ENCODE measurements around the gene POFUT2.

DNA sequence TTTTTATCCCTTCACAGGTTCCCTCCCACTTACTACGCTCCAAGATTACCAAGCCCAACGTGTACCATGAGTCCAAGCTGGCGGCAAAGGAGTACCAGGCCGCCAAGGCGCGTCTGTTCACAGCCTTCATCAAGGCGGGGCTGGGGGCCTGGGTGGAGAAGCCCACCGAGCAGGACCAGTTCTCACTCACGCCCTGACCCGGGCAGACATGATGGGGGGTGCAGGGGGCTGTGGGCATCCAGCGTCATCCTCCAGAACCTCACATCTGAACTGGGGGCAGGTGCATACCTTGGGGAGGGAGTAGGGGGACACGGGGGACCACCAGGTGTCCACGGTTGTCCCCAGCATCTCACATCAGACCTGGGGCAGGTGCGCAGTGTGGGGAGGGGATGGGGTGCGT lies 65.7 kb downstream of the POFUT2 start:
- no peak for TF ChIP-seq CTCF (IDR thresholded peaks at IDR 0.05)
- no peak for TF ChIP-seq POLR2A (IDR thresholded peaks at IDR 0.05)
